HepG2 (cell line): ENCODE measurements around the gene NDUFB8. TPM values are rescaled to one million over a fixed set of nuclear protein-coding genes. Genes with fewer than 3 reads are reported as not detected.

Source experiments
- AHDC1 ChIP-seq: sonication (generic); formaldehyde crosslinking; IDR thresholded peaks from 2 replicates; pipeline ENCODE4 v1.5.1; 2020; ENCODE audit warnings: mild to moderate bottlenecking, missing genetic modification reagents, borderline replicate concordance
- HNF4G ChIP-seq, 2 experiments: sonication (generic) in 1 of 2; formaldehyde crosslinking in 1 of 2; IDR thresholded peaks; 2 replicates each; pipeline versions ENCODE4 v1.4.0 to v1.6.1; 2011 to 2020; ENCODE audit warnings: borderline replicate concordance in 2 of 2, low read depth in 2 of 2, mild to moderate bottlenecking in 2 of 2, low read length in 1 of 2, missing genetic modification reagents in 1 of 2, moderate library complexity in 1 of 2
- MYNN ChIP-seq: sonication (generic); formaldehyde crosslinking; IDR thresholded peaks from 2 replicates; pipeline ENCODE4 v1.4.0; 2020; ENCODE audit warnings: mild to moderate bottlenecking, low read depth, missing genetic modification reagents
- PCBP1 ChIP-seq: fragments of 200-400 bp; formaldehyde crosslinking; IDR thresholded peaks from 2 replicates; pipeline ENCODE4 v1.6.1; 2017; ENCODE audit warnings: mild to moderate bottlenecking, low read depth, low read length, borderline replicate concordance
- RERE ChIP-seq: IDR thresholded peaks from 2 replicates; pipeline ENCODE4 v1.6.1; 2016; ENCODE audit warnings: low read depth, missing genetic modification reagents, missing compliant biosample characterization
- SNAI1 ChIP-seq: sonication (generic); formaldehyde crosslinking; IDR thresholded peaks from 2 replicates; pipeline ENCODE4 v1.5.0; 2020; ENCODE audit warnings: mild to moderate bottlenecking, missing genetic modification reagents, borderline replicate concordance
- SNRNP70 ChIP-seq: fragments of 200-400 bp; formaldehyde crosslinking; IDR thresholded peaks from 2 replicates; pipeline ENCODE4 v1.6.1; 2017; ENCODE audit warnings: mild to moderate bottlenecking, low read depth, low read length, moderate library complexity
- THAP11 ChIP-seq: IDR thresholded peaks from 2 replicates; pipeline ENCODE4 v1.6.1; 2016; ENCODE audit warnings: missing biosample characterization, missing genetic modification reagents
- YEATS4 ChIP-seq: sonication (generic); formaldehyde crosslinking; IDR thresholded peaks from 2 replicates; pipeline ENCODE4 v1.4.0; 2020; ENCODE audit warnings: missing genetic modification reagents, borderline replicate concordance
- ZMYM4 ChIP-seq: sonication (generic); formaldehyde crosslinking; IDR thresholded peaks from 2 replicates; pipeline ENCODE4 v1.8.1; 2023; ENCODE audit warnings: mild to moderate bottlenecking, missing genetic modification reagents
- ZNF124 ChIP-seq: sonication (generic); formaldehyde crosslinking; IDR thresholded peaks from 2 replicates; pipeline ENCODE4 v1.4.0; 2020; ENCODE audit warnings: missing genetic modification reagents
- ZNF17 ChIP-seq: sonication (generic); formaldehyde crosslinking; IDR thresholded peaks from 2 replicates; pipeline ENCODE4 v1.5.0; 2020; ENCODE audit warnings: mild to moderate bottlenecking, missing genetic modification reagents
- ZNF205 ChIP-seq: IDR thresholded peaks from 2 replicates; pipeline ENCODE4 v1.6.1; 2018; ENCODE audit warnings: missing biosample characterization, missing genetic modification reagents
- ZNF230 ChIP-seq: sonication (generic); formaldehyde crosslinking; IDR thresholded peaks from 2 replicates; pipeline ENCODE4 v1.4.0; 2020; ENCODE audit warnings: mild to moderate bottlenecking, missing genetic modification reagents
- ZNF773 ChIP-seq: sonication (generic); formaldehyde crosslinking; IDR thresholded peaks from 2 replicates; pipeline ENCODE4 v1.4.0; 2020; ENCODE audit warnings: missing genetic modification reagents, borderline replicate concordance
- ZUFSP ChIP-seq: sonication (generic); formaldehyde crosslinking; IDR thresholded peaks from 2 replicates; pipeline ENCODE4 v1.9.0; 2021; ENCODE audit warnings: missing genetic modification reagents, mild to moderate bottlenecking, borderline replicate concordance
- polyA plus RNA-seq, 8 experiments: library from polyadenylated mRNA; depleted of rRNA in 3 of 8; stranded (reverse) in 7 of 8; unstranded in 1 of 8; fragments of >200 nt; fragmentation: Illumina TruSeq in 4 of 8; extraction: Trizol in 4 of 8; gene quantifications; 2 replicates each; pipeline versions ENCODE4 v1.2.1 to v1.2.3, GENCODE V29; 2011 to 2016; ENCODE audit warnings: low read depth in 4 of 8, missing spikeins in 1 of 8, mixed read lengths in 1 of 8; ENCODE audit not compliant: insufficient read depth in 1 of 8
- total RNA-seq, 5 experiments: library from RNA; depleted of rRNA; stranded (reverse); fragments of >200 nt; fragmentation: Illumina TruSeq; extraction: Trizol; gene quantifications; 2 replicates each; pipeline ENCODE4 v1.2.3, GENCODE V29; 2016; ENCODE audit warnings: low read depth in 1 of 5

NDUFB8 gene
- total and polyA plus RNA-seq, 2 of the 13 experiments (the other 11 are each of a cell fraction or from before 2014, with no cell fraction given) = 210 to 216 TPM

GRCh38 chr10:100562008-100562672, 32.5 kb upstream of the NDUFB8 start (continued):
- TF ChIP-seq RERE (no peak), YEATS4 (CRISPR knock-in tag) (no peak), ZNF205 (CRISPR knock-in tag) (no peak), ZNF17 (no peak), MYNN (CRISPR knock-in tag) (no peak), ZNF230 (CRISPR knock-in tag) (0 out of 2 replicates have a peak, but pooled peaks have one; percentile 50), AHDC1 (CRISPR knock-in tag) (no peak), ZUFSP (no peak), SNRNP70 (no peak), PCBP1 (0 out of 2 replicates have a peak, but pooled peaks have one; percentile 16), THAP11 (CRISPR knock-in tag) (peak; percentile 47; the same call in 1 of the 2 replicates), ZNF773 (CRISPR knock-in tag) (no peak), ZMYM4 (CRISPR knock-in tag) (no peak), HNF4G (IDR thresholded peaks at IDR 0.05; ENCODE audit: borderline replicate concordance, low read depth, low read length) (no peak), HNF4G (CRISPR knock-in tag; IDR thresholded peaks at IDR 0.05; ENCODE audit: borderline replicate concordance, low read depth) (0 out of 2 replicates have a peak, but pooled peaks have one; percentile 29), ZNF124 (no peak), SNAI1 (CRISPR knock-in tag) (no peak)
